KG1 (cell line): Measurements from ENCODE around the gene PLOD1.
"Not testable (repeated sequence)": the region's sequence is repeated elsewhere in the genome, so short reads cannot be mapped to it uniquely, and the experiment has no call there.

Experiments
- DNase-seq: peaks from one replicate; lab custom pipeline; 2025; lab: John Stamatoyannopoulos, UW

Gene PLOD1

DNA sequence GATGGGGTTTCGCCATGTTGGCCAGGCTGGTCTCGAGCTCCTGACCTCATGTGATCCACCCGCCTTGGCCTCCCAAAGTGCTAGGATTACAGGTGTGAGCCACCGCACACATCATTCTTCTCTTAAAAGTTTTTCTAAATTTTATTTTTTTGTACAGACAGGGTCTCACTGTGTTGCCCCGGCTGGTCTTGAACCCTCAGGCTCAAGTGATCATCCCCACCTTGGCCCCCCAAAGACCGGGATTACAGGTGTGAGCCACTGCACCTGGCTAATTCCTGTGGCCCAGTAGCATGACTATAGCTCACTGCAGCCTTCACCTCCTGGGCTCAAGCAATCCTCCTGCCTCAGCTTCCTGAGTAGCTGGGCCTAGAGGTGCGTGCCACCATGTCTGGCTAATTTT, 5.3 kb downstream of the PLOD1 start:
- not testable (repeated sequence) for DNase-seq

DNA sequence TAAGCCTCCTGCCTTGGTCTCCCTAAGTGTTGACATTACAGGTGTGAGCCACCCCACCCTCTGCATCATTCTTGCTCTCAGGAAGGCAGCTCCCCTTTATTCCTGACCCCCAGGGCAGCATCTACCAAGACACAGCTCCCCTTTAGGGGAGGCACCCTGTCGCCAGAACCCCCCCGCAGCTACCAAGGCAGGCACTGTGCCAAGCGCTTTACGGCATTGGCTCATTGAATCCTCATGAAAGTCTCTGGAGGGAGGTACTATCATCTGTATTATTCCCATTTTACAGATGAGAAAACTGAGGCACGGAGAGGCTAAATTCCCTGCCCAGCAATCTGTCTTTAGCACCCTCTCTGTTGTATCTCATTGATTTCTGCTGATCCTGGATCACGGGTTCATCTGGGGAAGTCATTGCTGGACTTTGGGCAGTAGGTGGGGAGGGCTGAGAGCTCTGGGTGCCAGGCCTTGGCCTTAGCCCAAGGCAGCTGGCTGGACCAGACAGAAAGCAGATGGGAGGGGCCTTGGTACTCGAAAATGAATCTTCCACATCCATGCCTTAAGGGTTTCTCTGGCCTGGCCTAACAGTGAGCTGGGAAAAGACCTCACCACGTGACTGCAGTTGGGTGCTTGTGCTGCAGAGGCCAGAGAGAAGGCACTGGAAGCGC, 5.9 kb downstream of the PLOD1 start:
- DNase-seq = no peak

GRCh38 chr1:11942280-11942679, 7.8 kb downstream of the PLOD1 start:
- no peak for DNase-seq

DNA sequence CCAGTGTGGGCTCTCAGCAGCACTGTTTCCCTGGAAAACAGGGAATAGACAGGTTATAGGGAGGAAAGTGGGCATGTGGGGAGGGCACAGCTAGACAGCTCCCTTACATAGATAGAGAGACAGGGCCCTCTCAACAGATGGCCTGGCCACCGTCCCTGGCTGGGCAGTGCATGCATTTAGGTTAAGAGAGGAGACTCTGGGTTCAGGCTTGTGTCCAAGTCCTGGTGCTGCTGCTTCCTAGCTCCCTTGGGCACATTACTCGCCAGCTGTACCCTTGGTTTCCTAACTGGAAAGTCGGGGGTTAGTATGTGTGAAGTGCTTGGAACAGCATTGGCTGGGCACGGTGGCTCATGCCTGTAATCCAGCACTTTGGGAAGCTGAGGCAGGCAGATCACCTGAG, 9.1 kb downstream of the PLOD1 start:
- DNase-seq = no peak

DNA sequence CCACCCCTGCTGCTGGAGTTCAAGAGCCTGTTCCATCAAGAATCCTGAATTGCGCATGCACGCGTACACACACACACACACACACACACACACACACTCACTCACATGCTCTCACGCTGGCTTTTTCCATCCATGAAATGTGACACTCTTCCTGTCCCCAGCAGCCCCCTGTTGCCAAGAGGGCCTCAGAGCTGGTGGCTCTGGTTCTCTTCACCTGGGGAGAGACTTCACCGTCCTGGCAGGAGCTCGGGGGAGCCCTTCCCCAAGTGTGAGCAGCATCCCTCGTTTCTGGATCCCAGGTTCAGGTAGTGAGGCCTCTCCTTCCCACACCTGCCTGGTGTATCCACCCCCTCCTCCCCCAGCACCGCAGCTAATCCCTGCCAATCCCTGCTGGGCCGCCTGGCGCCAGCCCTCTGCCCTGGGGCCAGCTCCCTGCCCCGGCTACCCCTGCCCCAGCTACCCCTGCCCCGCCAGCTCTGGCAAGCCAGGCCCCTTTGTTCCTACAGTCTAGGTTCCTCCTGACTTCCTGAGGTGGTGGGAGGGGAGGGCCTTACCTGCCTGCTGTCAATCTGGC, 9.9 kb downstream of the PLOD1 start:
- DNase-seq = no peak

- DNase-seq = no peak
These were observed 12.1 kb downstream of the PLOD1 start for GRCh38 chr1:11946647-11947046.

DNA sequence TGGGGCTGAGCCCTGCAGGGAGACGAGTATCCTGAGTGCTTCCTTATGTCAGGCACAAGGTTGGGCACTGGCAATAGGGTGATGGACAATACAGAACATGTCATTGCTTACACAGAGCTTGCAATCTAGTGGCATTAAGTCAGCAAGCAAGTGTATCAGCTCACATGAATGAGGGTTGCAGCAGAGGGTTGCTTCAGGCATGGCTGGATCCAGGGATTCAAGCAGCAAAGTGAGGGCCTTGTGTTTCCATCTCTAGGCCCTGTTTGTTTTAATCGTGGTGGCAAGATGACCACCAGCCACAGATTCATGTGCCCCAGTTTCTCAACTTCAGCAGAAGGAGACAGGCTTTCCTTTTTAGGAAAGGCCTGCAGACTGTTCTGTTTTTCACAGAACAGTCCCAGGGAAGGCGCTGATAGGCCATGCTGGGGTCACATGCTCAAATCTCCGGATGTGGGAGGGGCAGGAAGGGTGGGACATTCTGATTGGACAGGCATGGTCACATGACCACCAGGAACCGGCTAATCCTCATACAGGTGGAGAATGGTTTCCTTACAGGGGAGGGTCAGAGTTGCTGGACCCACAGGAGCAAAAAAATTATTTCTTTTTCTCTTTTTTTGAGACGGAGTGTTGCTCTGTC, 14.4 kb downstream of the PLOD1 start:
- DNase-seq = no peak

DNA sequence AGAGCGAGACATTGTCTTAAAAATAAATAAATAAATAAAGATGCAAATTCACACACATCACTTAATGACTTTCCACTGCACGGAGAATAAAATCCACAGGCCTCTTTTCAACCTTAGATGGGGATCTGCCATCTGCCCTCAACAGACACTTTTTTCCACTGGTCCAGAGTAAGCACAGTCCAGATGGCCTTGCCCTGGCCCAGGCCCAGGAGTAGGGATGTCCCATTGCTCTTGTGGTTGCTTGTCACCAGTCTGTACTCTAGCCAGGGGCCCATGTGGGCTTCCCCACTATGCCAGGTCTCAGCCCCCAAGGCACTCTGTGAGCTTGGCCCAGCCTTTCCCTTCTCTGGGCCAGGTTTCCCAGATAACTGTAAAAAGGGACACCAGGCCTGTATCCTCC, 17.4 kb downstream of the PLOD1 start:
- DNase-seq = no peak

- DNase-seq = no peak
These were observed 18.1 kb downstream of the PLOD1 start for GRCh38 chr1:11952455-11953109.

GRCh38 chr1:11955221-11955620, 20.7 kb downstream of the PLOD1 start:
- no peak for DNase-seq

DNA sequence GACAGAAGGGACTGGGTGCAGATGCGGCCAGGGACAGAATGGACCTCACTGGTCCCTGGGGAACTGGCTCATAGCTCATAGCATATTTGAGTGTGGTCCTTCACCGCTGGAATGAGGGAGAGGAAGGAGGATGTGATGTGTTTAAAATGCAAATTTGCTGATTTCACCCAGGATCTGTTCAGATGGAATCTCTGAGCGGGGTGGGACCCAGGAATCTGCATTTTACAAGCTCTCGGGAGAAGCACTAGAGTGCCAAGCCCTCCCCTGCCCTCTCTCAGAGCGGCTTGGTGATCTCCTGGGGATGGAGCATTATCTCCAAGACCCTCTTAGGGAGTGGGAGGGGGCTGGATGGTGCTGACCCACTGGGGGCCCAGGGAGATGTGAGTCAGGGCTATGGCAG, 22.9 kb downstream of the PLOD1 start:
- no peak for DNase-seq

DNA sequence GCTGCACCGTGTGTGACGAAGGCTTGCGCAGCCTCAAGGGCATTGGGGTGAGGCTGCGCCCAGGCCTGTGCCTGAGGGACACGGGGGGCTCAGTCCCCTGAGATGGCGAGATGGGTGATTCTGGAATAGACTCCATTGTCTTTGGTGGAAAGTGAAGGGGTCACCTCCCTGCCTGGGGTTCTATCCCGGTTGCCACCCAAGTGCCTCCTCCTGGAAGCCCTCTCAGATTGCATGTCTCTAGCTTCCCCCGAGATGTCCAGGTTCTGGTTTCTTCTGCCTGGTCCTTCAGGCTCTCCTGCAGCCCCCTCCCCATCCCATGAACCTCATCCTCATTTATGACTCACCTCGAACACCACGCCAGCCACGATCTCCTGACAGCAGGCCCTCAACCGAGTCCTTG, 23.4 kb downstream of the PLOD1 start:
- no peak for DNase-seq

- no peak for DNase-seq
These were observed 25.8 kb downstream of the PLOD1 start for GRCh38 chr1:11960276-11960675.

GRCh38 chr1:11960715-11961114, 26.2 kb downstream of the PLOD1 start:
- no peak for DNase-seq

- DNase-seq = no peak
These were observed 26.7 kb downstream of the PLOD1 start for GRCh38 chr1:11961230-11961629.

DNA sequence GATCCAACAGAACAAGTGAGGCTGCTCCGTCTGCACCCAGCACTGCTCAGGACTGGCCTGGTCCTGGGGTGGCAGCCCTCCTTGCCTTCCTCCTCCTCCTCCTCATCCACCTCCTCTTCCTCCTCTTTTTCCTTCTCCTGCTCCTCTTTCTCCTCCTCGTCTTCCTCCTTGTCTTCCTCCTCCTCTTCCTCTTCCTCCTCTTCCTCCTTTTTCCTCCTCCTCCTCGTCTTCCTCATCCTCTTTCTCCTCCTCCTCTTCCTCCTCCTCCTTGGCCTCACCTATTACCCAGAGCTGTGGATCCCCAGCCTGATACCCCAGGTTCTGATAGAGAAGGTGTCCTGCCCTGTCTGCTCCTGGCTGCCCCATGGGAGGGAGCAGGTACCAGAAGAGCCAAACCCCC, 29.1 kb downstream of the PLOD1 start:
- no peak for DNase-seq

DNA sequence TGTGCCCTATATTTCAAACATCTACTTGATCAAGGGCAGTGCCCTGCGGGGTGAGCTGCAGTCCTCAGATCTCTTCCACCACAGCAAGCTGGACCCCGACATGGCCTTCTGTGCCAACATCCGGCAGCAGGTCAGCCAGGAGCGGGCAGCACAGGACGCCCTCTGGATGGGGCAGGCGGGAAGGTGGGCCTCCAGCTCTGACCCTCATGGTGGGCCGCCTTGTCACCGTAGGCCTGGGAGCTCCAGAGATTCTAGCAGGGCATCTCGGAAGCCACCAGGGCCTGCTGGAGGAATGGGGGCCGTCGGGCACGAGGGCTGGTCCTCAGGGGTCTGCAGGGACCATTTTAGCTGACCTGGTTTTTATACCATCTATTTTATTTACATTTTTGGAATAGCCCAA, 30.1 kb downstream of the PLOD1 start:
- no peak for DNase-seq

GRCh38 chr1:11967028-11967547, 32.6 kb downstream of the PLOD1 start:
- DNase-seq = no peak

- DNase-seq = no peak
These were observed 36.1 kb downstream of the PLOD1 start for GRCh38 chr1:11970441-11971185.

DNA sequence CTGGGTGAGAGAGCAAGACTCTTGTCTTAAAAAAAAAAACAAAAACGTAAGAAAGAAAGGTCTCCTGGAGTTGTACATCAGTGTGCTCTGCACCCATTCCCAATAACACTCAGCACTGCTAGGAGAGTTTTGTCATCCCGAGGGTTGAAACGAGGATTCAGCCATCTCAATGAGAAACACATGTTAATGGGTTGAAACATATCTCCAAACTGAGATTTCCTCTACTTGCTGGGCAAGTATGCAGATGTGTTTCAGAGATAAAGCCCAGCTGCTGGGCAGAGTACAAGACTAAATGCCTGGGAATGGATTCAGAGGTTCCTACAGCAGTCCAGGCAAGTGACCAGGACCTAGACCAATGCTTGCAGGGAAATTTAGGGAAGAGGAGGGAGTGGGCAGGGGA, 43.1 kb downstream of the PLOD1 start:
- DNase-seq = no peak

DNA sequence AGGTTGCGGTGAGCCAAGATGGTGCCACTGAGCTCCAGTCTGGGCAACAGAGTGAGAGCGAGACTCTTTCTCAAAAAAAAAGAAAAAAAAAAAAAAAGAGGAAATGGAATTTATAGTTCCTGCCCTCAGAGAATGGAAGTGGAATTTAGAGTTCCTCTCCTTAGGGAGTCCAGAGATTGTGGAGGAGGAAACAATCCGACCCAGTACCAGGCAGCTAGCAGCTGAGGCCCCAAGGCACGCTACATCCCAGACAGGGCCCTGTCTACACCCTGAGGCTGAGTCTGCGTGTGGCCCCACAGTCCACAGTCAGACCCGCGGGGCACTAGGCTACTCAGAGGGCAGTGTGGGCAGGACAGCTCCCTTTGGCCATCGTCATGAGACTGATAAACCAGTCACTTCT, 43.8 kb downstream of the PLOD1 start:
- DNase-seq = no peak
